GM18499 (cell line): ENCODE measurements around the gene SHLD2.
"Not testable (repeated sequence)": the region's sequence is repeated elsewhere in the genome, so short reads cannot be mapped to it uniquely, and the experiment has no call there.

Experiments
- ATAC-seq: cut with Tn5 transposase; IDR thresholded peaks from one replicate; pipeline ENCODE4 v1.9.1; 2021; ENCODE audit warnings: moderate number of reproducible peaks; ENCODE audit not compliant: insufficient read depth, unreplicated experiment

The SHLD2 gene

DNA sequence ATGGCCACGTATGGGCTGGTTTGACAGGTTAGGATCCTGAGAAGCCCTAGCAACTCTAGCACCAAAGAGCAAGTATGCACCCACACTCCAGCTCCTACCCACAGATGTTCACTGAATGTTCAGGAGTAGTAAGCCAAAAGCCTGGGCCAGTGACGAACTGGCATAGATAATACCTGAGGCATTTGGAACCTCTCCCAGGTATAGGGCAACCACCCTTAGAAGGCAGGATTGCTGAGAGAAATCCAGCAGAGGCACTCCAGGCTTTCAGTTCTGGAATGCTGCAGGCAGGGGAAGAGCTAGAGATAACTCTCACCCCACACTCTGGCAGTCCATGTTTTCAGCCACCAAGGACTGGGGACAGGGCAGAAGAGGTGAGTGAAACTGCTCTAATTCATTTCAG lies 39.4 kb downstream of the SHLD2 start:
- not testable (repeated sequence) for ATAC-seq

DNA sequence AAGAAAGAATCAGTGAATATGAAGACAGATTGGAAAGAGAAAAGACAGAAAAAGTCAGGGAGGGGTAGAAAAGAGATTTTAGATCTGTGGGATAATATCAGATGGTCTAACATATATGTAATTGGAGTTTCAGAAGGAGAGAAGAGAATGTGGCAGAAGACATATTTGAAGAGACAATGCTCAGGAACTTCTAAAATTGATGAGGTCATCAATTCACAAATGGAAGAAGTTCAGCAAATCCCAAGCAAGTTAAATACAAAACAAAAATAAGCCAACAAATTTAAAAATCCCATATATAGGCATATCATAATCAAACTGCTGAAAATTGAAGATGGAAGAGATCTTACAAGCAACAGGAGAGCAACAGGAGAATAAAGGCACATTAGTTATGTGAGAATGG lies 42.5 kb downstream of the SHLD2 start:
- ATAC-seq: not testable (repeated sequence)

GRCh38 chr10:87142230-87143108 lies 47.5 kb downstream of the SHLD2 start:
- ATAC-seq: not testable (repeated sequence)

DNA sequence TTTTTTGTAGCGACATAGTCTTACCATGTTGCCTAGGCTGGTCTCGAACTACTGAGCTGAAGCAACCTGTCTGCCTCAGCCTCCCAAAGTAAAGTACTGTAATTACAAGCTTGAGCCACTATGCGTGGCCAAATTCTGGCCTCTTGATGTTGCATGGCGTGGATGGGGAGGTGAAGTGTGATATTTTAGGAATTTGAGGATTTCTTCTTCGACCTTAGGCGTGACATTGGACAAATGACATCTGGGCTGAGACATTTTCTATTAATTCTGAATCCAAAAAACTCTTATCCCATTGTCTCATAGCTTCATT lies 48.1 kb downstream of the SHLD2 start:
- not testable (repeated sequence) for ATAC-seq

DNA sequence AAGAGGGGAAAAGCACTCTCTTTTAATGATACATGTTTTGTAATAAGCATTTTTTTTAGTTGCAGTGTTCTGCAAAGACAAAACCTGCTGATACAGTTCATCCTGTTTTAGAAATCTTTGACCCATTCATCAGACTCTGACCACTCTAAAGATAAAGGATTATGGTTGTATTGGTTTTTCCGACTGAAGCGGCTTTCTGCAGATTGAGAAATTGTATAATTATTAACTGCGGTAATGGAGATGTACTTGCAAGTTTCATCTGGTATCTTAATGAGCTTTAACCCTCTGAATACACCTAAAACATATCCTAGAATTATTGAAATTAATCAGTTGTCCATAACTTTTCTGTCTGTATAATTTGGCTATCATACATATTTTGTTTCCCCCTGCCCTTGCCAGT lies 50.6 kb downstream of the SHLD2 start:
- not testable (repeated sequence) for ATAC-seq

- ATAC-seq: not testable (repeated sequence)
These were observed 54.1 kb downstream of the SHLD2 start for GRCh38 chr10:87149020-87149609.

- ATAC-seq: not testable (repeated sequence)
These were observed 56.5 kb downstream of the SHLD2 start for GRCh38 chr10:87151516-87151915.

GRCh38 chr10:87156841-87157240 lies 61.8 kb downstream of the SHLD2 start:
- not testable (repeated sequence) for ATAC-seq

GRCh38 chr10:87157821-87158220 lies 62.8 kb downstream of the SHLD2 start:
- not testable (repeated sequence) for ATAC-seq

DNA sequence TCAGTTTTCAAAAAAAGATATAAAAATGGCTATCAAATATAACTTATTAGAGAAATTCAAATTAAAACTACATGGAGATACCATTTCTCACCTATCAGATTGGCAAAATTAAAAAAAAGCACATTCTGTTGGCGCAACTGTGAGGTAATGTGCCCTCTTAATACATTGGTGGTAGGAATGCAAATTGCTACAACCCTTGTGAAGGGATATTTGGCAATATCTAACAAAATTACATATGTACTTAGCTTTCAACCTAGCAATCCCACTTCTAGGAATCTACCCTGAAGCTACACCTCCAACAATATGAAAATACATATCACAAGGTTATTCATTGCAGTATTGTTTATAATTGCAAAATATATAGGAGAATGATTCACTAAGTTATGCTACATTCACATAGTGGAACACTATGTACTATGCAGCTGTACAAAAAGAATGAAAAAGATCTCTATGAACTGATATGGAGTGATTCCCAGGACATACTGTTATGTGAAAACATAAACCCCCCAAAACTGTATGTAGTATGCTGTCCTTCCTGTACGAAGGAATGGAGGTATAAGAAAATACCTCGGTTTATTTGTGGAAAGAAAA lies 67.8 kb downstream of the SHLD2 start:
- not testable (repeated sequence) for ATAC-seq

DNA sequence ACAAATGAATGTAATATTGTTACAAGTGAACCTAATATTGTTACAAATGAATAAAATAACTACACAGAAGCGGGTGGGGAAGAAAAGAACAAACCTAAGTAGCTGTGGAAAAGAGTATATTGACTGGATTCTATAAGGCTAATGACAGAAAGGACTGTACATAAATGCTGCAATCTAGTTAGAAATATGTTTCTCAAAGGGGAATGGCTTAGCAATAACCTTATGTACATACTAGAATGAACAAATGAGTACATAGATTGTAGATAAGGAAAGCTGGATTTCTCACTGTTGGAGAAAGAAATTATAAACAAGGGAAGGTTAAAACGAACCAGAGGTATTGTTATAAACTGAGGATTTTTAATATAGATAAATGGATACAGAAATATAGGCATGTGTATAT lies 68.4 kb downstream of the SHLD2 start:
- not testable (repeated sequence) for ATAC-seq

- not testable (repeated sequence) for ATAC-seq
These were observed 74.9 kb downstream of the SHLD2 start for GRCh38 chr10:87169857-87170256.

GRCh38 chr10:87170705-87171104 lies 75.7 kb downstream of the SHLD2 start:
- ATAC-seq: not testable (repeated sequence)

DNA sequence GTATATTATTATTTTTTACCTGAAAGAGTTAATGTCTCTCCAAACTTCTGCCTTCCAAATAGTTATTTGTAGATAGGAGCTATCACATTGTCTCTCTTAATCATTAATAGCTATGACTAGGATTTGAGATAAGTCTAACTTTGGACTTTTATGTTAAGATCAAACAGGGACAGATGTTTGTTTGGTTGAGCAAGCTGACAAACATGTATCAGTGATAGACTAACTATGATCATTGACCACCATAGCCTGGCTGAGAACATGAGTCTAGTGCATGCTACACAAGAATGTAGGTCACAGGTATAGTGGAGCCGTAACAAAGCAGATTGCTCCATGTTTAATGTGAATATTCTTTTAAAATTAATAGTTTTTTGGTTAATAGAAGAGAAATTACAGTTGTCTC lies 76.7 kb downstream of the SHLD2 start:
- ATAC-seq: not testable (repeated sequence)

GRCh38 chr10:87172178-87172577 lies 77.2 kb downstream of the SHLD2 start:
- ATAC-seq: not testable (repeated sequence)

DNA sequence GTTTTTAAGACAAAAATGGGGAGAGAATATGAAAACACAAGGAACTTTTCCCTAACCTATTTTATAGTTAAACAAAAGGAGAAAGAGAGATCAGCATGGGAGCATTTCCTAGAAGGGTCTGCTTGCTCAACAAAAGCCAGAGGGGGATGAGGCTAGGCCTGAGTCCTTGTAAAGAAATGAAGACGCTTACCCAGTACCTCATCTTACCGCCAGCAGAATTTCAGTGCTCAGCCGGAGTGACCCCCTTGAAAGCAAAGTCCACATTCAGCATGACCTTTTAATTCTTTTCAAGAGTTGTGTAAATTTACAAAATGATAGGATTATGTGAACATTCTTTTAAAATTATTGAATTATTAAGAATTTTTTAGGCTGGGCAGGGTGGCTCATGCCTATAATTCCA lies 82.6 kb downstream of the SHLD2 start:
- ATAC-seq: not testable (repeated sequence)

GRCh38 chr10:87184421-87184820 lies 89.4 kb downstream of the SHLD2 start:
- ATAC-seq: not testable (repeated sequence)

GRCh38 chr10:87186016-87186415 lies 91.0 kb downstream of the SHLD2 start:
- not testable (repeated sequence) for ATAC-seq

DNA sequence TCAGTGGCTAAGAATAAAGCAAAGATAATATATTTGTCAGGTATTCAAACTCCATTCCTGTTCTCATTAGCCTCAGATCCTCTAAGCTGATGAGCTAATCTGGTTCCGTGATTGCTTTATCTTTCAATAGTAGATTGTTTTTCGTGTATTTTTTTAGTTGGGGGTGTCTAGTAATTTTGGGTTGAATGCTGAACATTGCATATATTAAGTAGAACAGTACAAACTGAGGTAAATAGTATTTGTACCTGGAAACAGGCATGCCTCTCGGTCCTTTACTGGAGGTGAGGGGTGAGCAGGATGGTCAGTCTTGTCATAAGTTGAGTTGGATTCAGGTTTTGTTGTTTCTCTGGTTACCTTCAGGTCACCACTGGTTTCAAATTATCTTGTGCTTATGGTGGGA lies 92.6 kb downstream of the SHLD2 start:
- ATAC-seq: not testable (repeated sequence)

- not testable (repeated sequence) for ATAC-seq
These were observed 96.8 kb downstream of the SHLD2 start for GRCh38 chr10:87191841-87192240.

DNA sequence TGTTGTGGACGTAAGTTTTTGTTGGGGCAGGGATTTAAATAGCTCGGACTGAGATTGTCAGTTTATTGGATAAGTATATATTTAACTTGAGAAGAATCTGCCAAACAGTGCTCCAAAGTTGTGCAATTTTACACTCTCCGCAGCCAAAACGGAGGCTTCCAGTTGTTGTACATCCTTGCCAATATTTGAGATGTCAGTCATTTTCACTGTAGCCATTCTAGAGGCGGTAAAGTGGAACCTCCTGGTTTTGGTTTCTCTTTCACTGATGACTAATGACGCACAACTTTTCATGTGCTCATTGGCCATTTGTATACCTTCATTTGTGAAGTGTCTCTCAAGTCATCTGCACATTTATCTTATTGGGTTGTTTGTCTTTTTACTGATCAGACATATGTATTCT lies 105.9 kb downstream of the SHLD2 start:
- ATAC-seq: peak; percentile 70
